GM18519 (cell line): Measurements from ENCODE around the gene ALS2CL.
"Not testable (repeated sequence)": the region's sequence is repeated elsewhere in the genome, so short reads cannot be mapped to it uniquely, and the experiment has no call there.

Experiments used
- ATAC-seq: cut with Tn5 transposase; IDR thresholded peaks from one replicate; pipeline ENCODE4 v1.9.1; 2021; ENCODE audit warnings: mild to moderate bottlenecking, moderate library complexity; ENCODE audit not compliant: unreplicated experiment, low FRiP score

The ALS2CL gene

DNA sequence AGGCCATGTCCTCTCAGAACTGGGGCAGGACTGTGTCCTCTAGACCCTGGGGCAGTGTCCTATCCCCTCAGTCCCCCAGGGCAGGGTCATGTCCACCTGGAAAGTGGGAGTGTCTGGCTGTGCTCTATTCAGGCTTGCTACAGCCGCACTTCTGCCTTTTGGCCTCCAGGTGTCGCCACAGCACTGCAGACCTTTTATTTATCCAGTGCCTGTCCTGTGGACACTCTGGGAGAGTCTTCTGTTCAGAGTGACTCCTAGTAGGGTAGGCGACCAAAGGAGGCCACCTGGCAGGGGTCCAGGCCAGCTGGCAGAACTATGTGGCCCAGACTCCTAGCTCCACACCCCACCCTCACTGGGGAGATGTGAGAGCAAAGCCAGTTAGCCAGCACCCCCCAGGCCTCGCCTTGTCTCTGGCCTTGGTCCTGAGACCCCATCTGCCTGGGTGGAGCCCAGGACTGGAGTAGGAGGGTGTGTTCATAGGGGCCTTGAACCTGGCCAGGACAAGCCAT is 11.6 kb upstream of the ALS2CL start:
- ATAC-seq: no peak

DNA sequence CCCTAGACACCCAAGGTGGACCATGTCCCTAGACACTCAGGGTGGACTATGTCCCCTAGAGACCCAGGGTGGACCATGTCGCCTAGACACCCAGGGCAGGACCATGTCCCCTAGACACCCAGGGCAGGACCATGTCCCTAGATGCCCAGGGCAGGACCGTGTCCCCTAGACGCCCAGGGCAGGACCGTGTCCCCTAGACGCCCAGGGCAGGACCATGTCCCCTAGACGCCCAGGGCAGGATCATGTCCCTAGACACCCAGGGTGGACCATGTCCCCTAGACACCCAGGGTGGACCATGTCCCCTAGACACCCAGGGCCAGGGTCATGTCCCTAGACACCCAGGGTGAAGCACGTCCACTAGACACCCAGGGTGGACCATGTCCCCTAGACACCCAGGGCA is 10.9 kb upstream of the ALS2CL start:
- ATAC-seq: not testable (repeated sequence)

DNA sequence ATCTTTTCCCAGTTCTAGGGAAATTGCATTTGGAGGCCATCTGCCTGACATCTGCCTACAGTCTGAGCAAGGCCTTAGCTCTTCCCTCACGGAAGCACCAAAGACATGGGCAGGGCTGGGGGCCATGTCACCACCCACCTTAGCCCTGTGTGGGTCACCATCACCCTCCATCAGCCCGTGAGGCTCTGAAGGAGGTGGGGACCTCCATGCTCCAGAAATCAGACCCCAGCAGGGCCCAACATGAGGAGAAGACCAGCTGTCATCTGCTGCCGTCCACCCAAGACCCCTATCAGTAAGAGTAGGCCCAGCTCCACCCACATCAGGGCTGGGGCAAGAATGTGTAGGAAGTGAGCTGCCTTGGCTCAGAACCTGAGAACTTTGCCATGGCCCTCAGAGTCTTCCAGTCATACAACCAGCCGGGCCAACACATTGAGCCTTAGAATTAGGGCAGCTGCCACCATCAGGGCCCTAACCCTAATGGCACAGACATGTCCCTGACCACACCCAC is 9.6 kb upstream of the ALS2CL start:
- no peak for ATAC-seq

DNA sequence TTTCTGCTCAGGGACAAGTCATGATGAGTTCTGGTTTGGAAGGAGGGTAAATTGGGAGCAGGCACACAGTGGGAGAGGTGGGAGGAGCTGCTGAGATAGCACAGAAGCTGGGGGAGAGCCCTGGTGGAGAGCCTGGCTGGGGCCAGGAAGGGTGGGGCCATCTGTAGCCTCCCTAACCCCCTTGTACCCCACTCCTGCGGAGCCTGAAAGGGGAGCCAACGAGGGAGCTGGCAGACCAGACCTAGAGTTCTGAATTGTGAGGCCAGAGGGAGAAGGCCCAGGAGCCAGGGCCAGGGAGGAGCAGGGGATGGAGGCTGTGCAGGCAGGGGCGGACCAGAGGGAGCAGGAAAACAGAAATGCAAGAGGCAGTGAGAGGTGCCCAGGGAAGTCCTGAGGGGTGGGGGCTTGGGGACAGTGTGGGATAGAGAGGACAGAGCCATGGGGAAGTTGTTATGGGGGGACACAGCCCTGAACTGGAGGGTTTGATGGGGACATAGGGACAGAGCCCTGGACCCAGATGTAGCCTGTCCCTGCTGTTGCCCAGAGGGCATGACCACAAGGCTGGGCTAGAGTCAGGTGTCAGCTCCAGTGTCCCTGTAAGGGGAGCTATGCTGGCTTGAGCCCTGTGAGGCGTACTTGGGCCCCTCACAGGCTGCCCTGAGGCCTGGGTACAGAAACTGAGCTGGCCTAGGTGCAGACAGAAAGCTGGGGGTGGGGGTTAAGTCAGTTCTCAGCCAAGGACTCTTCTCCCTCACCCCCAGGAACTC is 8.9 kb upstream of the ALS2CL start:
- ATAC-seq: no peak

DNA sequence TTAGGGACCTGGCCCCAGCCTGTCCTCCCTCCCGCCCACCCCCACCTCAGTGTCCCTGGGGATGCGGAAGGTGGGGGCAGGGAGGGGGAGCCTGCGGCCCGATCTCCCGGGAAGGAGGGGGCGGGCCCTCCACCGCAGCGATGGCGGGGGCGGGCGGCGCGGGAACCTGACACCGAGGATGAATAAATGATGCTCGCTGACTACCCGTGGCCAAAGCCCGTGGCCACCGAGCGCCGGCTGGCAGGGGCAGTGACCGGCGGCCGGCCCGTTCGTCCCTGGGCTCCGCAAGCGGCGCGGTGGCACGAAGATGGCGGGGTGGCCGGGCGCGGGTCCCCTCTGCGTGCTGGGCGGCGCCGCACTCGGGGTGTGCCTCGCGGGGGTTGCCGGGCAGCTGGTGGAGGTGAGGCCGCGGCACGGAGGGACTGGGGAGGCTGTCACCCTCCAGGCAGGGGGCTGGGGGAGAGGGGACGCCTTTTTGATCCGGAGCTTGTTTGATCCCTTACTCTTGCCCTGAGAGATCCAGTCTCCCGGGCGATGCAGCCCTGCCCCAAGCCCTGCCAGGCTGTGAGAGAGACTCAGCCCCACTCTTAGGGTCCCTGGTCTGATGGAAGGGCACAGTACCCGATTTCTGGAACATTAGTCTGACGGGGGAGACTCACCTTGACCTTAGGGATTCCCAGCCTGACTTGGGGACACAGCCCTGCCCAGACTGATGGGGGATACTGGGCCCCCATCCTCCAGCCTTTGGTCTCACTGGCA is 7.9 kb upstream of the ALS2CL start, which contains the start of gene TMIE:
TMIE (plus strand) TSS at position 212 of the 759 bp plus-strand sequence; CDS start at position 308, 96 bp downstream.
- no peak for ATAC-seq

DNA sequence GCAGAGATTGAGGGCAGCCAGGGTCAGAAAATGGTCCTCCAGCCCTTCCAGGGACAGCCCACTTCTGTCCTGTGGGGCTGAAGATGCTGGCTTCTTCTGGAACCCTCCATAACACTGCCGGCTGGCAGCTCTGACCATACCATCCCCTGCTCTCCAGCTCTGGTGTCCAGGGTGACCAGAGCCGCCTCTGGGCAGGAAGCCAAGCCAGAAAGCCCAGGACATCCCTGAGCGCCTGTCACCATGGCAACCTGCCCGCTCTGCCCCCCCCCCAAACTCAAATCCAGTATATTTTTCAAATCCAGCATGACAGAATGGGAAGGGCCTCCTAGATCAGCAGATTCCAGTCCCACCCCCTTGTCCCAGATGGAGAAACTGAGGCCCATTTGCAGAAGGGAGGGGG is 7.3 kb upstream of the ALS2CL start:
- no peak for ATAC-seq

DNA sequence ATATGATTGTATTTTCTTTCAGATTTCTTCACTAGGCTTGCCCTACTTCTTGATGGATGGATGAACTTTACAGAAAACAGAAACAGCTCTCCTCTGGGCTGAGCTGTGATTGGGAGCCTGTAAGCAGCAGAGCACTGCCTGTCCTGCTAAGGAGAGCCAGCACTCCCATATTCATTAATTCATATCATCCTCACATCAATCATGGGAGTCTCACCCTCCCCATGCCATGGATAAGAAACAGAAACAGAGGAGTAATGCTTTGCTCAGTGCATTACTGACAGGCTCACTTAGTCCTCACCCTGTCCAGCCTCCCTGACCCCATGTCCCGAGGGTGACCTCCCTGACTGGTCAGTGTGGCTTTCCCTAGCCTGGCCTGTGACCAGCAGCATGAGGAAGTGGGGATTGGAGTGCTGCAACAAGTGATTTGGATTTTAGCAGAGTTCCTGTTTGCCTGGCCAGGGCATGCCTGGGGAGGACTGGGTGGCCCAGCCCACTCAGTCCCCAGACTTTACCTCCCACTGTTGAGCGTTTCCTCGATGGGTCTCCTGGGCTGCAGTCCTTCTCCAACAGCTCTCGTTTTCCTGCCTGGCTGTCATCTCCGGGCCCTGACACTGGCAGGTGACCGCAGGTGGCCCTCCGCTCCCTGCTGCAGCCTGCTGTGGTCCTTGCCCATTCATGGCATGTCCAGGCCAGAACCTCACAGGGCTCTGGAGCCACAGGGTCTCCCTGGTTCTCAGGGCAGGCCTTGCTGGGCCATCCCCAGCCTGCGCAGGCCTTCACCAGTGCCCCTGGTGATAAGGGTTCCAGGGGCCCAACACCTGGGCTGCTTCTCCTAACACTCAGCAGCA is 6.4 kb upstream of the ALS2CL start:
- ATAC-seq: no peak

DNA sequence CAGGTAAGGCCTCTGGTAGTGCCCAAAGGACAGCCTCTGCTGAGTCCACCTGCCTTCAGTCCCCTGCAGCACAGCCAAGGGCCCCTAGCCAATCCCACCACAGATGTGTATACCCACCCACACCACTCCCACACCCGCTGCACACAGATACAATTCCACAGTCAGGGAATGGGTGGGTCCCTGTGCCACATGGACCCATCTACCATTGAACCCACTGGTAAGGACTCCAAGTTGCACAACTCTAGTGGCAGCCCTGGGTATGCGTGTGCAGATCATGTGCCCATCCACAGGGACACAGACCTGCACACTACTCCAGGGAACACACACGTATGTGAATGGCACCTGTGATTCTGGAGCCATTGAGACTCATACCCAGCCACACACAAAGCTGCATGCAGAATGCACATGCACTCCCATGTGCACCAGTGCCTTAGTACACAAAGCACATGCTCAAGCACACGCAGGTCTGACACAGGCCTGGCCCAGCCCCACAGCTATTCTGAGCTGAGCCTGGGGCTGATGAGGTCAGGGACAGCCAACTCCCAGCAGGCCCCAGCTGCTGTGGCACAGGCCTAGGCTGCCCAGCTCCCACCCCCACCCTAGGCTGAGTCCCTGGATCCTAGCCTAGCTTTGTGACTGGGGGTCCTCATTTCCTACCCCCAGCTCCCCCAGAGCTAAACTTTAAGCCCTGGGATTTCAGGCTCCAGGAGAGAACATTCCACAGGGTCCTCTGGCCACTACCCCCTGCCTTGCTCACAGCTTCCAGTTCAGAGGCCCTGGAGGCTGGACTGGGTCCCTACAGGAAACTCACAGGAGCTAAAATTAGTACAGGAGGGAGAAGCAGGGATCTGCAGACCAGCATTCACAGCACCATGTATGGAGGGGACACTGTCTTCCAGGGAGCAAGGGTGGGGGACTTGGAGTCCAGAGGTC is 2.7 kb upstream of the ALS2CL start:
- no peak for ATAC-seq

DNA sequence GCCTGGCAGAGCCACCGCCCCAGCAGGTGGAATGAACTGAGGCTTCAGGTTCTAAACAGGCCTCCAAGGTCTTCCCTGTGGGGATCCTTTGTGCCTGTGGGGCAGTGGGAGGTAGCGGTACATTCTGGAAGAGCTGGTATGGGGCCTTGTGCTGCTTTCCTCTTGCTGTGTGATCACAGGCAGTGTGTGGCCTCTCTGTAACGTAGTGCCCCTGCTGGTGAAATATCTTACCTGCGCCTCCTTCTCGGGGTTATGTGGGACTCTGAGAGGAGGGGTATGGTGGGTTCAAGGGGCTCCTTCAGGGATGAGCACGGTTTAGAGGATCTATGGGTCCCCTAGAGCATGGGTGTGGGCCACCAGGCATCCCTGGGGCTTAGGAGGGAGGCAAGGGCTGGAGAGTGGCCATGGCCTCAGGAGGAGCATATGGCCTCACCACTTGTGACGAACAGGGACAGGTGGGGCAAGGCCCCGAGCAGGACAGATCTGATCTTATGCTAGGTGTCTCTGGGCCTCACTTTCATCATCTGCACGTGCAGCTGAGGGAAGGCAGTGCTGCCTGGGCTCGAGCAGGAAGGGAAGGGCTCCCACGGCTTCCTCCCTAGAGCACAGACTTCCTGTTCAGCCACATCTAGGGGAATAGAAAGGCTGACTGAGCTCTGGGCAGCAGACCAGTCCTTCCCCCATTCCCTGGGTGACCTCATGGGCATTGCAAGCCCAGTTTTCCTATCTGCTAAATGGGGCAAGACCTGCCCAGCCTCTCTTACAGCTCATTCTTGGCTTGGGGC is 1.9 kb upstream of the ALS2CL start:
- ATAC-seq: no peak

DNA sequence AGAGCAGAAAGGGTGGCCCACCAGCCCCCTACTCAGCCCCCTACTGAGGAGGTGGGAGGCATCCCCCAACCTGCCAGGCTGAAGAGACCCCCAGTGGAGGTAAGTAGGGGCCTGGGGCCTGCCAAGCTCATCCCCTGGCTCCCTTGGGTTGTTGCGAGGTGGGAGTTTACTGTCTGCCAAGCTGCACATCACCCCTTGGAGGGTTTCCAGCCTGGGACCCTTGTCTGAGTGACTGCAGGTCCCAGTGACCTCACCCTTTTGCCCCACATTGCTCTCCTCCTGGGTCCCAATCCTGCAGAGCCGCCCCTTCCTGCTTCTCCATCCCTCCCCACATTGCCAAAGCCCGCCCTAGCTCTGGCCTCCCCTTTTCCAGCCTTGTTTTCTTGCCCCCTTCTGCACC is 1.0 kb upstream of the ALS2CL start:
- ATAC-seq: no peak

DNA sequence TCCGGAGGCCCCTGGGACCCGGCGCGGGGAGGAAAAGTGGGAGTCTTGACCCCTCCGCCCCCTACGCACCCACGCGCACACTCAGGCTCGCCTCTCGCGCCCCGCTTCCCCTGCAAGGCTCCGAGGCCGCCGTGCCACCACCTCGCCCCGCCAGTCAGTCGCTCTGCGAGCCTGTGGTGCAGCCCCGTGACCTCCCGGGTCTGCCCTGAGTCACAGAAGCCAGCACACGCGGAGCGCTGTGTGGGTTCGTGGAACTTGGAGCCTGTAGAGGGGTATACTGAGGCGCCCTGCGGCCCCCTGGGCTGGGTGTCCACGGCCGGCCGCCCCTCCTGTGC is 380 bp upstream of the ALS2CL start:
- no peak for ATAC-seq

DNA sequence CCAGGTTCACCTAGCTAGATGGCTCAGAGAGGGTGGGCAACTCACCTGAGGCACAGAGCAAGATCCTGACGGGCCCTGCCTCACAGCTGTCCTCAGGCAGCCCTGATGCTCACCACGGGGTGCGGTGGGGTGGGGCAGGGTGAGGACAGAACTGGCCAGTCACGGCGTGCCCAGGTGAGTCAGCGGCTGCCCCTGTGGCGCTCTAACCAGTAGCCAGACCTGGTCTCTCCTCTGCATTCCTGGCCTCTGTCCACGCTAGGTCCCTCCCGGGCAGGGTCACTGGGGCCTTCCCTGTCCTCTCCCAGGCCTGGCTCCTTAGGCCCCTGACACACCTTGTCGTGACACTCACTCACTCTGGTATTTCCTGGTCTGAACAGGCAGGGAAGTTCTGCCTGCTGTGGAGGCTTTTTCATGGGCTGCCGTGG is 901 bp downstream of the ALS2CL start:
- ATAC-seq: no peak

DNA sequence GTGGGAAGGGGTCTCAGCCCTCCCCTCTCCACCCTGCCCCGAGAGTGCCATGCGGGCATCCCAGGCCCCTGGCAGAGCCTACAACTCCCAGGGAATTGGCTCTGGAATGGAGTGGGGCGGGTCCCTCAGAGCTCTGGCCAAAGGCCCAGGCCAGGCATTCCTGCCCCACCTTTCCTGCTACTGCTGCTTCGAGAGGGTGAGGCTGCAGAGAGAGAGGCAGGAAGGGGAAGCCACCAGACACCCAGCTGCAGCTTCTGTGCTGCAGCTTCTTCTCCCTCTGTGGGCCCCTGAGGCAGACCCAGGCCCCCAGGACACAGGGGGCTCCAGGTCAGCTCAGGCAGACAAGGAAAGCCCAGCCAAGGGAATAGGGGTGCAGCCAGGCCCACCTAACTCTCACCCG is 2.7 kb downstream of the ALS2CL start:
- no peak for ATAC-seq

DNA sequence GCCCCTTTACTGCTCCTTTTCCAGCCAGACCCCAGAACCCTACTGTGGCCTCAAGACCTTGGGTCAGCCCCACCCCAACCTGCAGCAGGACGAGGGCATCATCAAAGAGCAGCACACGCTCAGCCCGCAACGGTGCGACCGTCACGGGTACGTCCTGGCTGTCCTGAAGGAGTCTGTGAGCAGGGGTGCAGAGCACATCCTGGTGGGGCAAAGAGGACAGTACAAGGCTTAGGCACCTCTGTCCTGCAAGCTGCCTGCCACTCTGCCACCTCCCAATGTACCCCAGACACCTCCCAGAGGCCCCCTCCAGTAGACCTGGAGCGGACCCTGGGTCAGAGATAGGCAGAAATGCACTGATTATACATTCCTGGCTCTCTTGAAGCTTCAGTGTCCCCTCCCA is 8.0 kb downstream of the ALS2CL start:
- ATAC-seq: no peak

DNA sequence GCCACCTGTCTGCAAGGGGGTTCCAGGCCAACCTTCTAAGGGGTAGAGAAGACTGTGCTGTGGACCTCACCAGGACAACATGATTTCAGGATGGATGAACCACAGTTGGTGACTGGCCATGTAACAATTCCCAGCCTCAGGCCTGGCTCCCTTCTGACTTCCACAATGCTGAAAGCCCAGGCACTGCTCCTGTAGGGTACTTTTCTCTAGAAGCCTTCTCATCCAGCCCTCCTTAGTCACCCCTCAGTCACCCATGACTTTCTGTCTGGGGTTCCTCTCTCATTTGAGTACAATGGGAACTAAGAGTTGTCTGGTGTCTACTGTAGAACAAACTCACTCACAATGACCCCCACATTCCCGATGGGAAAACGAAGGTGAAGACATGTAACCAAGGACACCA is 8.6 kb downstream of the ALS2CL start:
- no peak for ATAC-seq

DNA sequence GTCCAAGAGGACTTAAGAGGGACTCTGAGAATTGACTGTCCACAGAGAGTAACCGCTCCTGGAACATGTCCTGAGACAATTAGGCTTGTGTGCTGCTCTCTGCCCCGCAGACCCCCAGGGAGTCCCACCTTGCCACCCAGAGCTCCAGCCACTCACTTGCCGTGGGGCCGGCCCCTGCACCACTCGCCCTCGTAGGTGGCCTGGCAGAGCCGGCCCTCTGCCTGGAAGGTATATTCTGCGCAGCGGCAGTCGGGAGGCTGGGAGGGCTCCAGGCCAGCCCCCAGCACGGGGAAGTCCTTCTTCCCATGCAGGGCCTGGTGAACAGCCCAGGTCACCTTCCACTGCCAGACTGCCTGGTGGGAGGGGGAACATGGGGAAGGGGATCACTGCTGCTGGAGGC is 10.5 kb downstream of the ALS2CL start:
- ATAC-seq: no peak

DNA sequence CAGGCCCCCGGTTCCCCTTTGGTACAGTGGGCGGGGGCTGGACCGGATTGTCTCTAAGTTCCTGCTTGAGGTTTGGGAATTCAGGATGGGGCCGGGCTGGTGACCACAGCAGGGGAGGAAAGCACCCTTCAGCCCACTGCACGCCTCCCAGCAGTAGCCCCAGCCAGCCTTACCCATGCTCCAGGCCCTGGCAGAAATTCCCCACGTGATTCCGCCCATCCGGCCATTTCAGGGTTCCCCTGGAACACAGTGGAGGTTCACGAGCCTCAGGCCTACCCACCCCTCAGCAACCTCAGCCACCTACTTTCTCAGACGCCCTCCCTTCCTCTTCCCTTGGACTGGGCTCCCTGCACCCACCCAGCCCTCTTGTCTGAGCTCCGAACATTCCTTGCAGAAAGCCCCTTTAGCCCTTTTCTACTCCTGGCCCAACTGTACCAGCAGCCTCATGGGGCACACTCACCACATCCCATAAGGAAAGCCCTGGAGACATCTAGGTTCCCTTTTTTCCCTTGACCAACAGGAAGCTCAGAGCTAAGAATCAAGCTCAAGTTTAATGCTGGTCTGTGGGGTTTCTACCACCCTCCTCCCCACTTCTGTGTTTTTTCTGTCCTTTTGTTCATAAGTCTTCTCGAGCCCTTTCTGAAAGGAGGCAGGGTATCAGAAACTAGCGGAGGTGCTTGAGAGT is 11.5 kb downstream of the ALS2CL start:
- no peak for ATAC-seq

DNA sequence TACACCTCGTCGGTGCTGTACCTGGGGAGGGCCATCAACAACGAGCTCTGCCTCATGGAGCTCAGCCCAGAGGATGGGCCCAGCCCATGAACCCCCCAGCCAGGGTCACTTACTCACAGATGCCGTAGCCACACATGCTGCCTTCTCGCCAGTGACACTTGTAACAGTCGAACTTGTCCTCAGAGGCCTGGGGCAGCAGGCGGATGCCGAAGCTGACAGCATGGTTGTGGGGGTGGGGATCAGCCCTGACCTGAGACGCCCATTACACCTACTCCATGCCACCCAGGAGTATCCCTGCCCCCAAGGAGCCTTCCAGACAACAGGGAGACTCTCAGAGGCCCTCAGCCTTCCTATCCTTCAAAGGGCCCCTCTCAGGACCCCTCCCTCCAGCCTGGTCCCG is 12.1 kb downstream of the ALS2CL start:
- no peak for ATAC-seq
